Stimulated activated CD4-positive, alpha-beta T cell treated with anti-CD3 and anti-CD28 coated beads, Interleukin-1b, Interleukin-23, amount 100 ng/mL, for 48 hours (primary cell): Measurements from ENCODE around the gene IFT43.

Experiments used
- DNase-seq: peaks from one replicate; pipeline ENCODE4 v3.0.0-alpha.2; 2020

IFT43 gene

DNA sequence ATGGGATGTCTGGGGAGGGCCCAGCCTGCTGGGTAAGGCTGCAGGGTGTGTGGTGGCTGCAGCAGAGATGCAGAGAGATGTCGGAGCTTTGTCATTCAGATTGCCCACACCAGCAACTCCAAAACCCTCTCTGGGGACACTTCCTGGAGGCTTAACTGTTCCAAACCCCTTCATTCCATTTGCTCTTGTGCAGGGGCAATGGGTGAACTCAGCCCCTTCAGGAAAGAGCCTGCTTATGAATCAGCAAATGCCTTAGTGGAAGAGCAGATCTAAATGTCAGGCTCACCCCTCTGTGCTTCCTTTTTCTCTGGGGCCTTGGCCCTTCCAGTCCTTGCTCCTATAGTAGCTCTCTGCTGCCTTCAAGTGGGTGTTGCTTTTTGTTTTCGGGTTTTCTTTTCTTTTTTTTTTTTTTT is 129.5 kb downstream of the IFT43 start:
- DNase-seq = no peak

DNA sequence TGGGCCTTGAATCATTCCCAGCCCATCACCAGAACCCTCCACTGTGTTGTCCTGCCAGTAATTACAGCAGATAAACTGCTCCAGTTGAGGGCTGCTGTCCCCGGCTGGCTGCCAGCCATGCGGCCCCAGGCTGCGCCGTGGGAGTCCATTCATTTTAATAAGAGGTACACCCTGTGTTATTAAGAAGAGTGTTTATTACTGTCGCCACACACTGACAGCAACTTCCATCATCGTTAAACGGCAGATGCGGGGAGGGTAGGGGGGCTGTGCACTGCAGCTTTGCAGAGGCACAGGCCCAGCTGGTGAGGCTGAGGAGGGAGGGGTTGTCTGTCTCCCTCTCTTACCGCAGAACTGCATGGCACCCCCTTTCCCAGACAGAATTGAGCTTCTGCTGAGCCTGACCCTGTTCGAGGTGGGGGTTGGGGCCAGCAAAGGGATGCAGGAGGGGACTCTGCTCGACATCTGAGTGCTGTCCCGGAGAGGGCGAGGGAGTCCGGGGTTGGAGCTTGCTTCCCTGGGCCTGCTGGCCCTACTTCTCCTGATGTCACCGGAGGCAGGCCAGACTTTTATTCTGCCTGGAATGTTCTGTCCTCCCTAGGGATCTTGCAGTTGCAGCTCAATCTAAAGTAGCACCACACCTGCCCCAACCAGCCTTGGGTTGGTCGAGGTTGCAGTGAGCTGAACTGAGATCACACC is 132.4 kb downstream of the IFT43 start:
- DNase-seq = no peak

DNA sequence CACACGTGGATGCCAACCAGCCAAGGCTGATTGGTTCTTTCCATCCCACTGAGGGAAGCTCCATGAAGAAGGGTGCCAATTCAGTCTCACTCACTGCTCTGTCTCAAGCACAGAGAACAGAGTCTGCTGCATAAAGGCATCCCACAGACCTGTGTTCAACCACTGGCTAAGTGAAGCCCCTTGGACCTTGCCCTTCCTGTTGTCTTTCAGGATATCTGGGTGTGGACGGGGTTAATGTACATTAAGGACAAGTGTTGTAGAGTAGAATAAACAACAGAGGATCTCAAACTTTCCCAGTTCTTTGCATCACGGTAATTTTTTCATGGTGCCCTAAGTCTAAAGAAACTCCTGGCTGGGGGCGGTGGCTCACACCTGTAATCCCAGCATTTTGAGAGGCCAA is 133.0 kb downstream of the IFT43 start:
- DNase-seq = no peak

DNA sequence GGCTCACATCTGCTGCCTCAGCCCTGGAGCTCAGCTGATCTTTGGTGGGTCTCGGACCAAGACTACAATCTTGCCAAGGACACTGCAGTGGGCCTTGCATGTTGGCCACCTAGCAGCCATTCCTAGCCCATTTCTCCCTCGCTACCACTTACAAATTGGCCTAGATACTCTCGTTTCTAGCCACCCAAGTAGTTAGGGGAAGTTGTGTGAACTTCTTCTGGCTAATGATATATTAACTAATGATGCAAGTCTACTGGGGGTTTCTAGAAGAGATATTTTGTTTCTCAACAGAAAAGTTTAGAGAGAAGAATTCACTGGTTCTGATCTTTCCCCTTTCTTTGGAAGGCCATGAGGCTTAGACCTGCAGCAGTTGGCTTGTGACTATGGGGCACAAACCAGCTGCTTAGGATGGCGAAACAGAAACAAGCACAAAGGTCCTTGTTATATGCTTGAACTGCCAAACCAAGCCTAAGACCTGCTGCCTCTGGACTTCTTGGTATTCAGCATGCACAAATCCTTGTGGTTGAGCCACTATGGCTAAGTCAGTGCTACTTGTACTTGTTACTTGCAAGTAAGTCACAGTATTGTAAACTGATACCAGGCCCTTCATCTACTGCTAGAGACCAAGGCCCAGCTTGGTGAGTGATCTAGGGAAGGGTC is 135.7 kb downstream of the IFT43 start:
- no peak for DNase-seq

DNA sequence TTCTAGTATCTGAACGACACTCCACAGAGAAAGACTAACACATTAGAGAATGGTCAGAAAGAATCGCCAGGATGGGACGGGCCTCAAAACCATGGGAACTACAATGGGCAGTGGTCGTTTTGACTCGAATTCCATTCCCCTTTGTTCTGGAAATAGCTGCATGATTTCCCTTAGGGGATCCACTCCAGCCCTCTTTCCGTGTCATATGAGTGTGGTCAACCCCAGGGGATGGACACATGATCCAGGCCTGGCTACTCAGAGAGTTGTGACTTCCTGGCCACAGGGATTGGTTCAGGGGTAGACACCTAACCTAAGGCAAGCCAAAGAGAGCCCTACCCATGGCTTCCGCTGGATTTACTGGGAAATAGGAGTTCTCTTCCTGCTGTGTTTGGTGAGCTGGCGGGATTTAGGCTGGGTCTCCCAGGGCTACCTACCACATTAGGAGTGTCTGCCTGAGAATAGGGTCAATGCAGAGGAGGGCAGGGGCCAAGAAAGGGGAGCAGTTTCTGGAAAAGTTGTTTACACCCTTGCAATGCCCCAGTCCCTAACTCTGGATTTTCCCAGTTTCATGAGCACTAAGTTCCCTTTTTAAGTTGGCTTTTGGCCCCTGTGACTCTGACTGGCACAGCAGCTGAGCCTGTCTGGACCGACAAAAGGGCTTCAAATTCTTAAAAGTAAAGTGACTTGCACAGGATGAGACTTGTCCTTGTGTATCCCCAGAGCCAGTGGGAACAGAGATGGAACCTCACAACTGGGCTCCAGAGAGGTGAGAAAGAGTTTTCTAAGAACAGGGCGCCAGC is 138.1 kb downstream of the IFT43 start:
- no peak for DNase-seq

DNA sequence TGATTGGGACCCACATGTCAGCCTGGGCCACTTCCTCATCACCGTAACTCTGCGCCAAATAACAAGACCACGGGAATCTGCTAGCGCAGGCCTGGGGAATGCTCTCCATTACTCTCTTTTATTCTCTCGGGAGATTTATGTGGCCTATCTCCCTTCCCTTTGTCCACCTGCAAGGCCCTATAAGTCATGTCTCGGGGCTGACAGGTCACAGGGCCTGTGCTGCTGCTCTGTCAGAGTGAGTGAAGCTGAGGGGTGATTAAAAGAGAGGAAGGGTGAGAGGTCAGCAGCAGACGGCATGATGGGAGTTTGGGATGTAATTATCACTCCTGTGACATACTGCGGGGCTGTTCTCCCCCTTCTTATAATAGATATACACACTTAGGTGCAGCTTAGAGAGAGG is 139.9 kb downstream of the IFT43 start:
- no peak for DNase-seq

DNA sequence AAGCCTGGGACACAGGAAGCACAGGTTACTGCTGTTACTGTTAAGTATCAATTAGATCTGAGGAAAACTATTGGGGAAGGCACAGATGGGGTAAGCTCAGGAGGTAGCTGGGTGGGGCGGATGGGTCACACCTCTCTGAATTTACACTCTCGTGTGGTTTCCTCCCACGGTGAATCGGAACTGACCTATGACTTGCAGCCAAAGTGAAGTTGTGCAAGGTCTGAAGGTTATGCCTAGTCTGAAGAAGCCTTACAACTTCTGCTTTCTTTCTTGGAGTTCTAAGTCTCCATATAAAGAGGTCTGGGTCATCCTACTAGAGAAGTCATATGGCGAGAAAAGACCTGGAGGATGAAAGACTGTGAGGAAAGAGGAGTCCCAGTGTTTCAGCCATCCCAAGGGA is 140.5 kb downstream of the IFT43 start:
- DNase-seq = no peak

DNA sequence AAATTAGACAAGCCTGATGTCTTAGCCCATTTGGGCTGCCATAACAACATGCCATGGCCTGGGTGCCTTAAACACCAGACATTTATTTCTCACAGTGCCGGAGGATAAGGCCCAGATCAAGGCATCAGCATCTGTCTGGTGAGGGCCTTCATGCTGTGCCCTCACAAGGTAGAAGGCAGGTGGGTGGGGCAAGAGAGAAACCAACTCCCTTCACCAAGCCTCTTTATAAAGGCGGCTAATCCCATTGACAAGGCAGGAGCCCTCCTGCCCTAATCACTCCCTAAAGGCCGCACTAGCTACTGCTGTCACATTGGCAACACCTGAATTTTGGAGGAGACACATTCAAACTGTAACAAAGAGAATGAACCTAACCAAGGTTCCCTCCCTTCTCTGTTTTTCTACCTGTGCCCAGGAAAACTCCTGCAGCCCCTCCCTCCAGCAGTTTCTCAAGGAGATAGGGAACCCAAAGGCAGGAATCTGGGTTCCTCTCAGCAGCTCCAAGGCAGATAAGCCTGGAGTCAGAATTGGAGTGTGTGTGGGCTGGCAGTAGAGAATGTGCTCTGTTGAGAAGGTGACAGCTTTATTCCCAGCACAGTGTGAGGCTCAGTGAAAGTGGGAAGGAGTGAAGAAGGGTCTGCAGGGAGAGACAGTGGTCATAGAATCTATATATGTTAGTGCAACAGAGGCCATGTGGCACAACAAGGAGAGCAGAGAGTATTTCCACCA is 144.5 kb downstream of the IFT43 start:
- DNase-seq = no peak

DNA sequence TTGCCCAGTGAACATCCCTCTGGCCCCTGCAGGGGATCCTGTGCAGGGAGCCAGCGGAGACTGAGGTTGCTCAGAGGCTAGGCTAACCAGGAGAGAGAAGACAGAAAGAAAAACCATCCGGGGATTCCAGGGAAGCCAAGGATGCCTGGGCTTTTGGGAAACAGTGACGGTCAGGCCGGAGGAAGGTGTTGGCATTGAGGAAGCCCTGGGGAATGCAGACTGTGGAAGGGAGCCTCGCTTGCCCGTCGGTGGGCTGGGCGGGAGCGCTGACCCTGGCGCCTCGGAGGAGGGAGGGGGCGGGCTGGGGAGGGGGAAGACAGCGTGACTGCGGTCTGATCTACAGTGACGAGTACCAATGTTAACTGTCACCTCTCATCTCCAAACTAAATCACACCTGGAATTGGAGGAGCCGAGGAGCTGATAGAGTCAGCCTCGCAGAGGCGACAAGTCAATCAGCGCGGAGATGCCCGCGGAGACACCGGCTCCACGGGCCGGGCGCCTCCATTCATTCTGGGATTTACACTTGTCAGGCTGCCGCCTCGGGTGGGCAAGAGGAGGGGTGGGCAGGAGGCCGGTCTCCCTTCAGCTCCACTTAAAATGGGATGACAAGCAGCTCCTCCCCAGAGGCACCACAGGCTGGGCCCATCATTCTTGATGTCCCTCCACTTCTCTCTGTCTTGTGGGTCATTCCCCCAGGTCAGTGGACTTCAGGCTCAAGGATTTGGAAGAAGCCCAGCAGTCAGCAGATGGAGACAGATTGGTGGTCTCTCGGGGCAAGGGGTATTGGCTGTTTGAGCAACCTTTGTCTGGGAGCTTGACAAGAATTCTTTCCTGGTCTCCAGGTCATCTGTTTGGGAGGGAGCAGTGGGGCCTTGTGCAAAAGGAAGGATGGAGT is 145.8 kb downstream of the IFT43 start:
- DNase-seq = no peak

DNA sequence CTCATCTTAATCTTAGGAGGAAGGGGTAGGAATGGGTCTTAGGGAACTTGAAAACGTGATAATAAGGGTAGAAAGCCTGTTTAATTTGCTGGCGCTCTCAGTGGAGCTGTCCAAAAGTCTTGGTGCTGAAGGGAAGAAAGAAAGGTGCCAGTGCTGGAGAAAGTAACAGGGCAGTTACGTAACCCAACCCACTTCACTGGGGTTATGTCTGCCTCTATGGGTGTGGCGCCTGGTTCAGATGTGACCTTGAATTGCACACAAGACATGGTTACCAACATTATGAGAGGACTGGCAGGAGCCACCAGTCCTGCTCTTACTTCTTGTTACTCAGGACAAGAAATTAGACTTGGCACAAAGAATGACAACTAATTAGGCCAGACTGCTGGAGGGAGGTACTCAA is 147.5 kb downstream of the IFT43 start:
- DNase-seq = no peak
